Measurements from ENCODE around the gene OR2A12.

Gene OR2A12

DNA sequence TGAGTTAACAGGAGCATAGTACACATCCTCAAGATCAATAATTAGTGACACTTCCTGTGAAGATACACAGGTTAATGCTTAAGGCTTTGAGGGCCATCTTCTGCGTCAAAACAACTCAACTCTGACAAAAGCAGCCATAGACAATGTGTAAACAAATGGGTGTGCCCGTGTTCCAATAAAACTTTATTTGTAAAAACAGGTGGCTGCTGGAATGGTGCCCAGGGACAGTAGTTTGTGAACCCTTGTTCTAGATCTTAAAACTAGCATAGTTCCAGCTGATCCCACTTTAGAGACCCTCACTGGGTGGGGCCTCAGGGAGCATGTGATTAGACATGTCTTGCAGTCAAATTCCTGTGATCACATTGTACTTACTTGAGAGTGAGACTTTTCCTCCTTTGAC lies 44.7 kb downstream of the OR2A12 start:
- Histone ChIP-seq H3K27ac (no peak overlapping the region), H3K4me3 (no peak overlapping the region), H3K9ac (ENCODE audit: insufficient read length) (no peak overlapping the region), H3K9me3 (ENCODE audit: low read depth, low read length) (no peaks in the 10 kb centered on the region), H3K36me3 (ENCODE audit: insufficient read depth, low read length) (no peaks in the 10 kb centered on the region)
- no peak for TF ChIP-seq FOXP2 (optimal IDR thresholded peaks at IDR 0.05; ENCODE audit: control extremely low read depth, extremely low read length, insufficient read depth)
- no peak for TF ChIP-seq POLR2AphosphoS5 (IDR thresholded peaks at IDR 0.05; ENCODE audit: borderline replicate concordance, low read depth, low read length)
- no peak for TF ChIP-seq EZH2 (IDR thresholded peaks at IDR 0.05)
- DNase-seq (ENCODE audit: low read depth, low spot score), result no peak

GRCh38 chr7:144132262-144132661 lies 46.2 kb downstream of the OR2A12 start:
- no peaks in the 10 kb centered on the region for H3K9me3 ChIP-seq (ENCODE audit: low read depth, low read length)
- no peak overlapping the region for H3K9ac ChIP-seq (ENCODE audit: insufficient read length)
- DNase-seq (ENCODE audit: low read depth, low spot score), result no peak
- TF ChIP-seq FOXP2 (optimal IDR thresholded peaks at IDR 0.05; ENCODE audit: control extremely low read depth, extremely low read length, insufficient read depth) (no peak), EZH2 (IDR thresholded peaks at IDR 0.05) (no peak), POLR2AphosphoS5 (IDR thresholded peaks at IDR 0.05; ENCODE audit: borderline replicate concordance, low read depth, low read length) (no peak)
- H3K36me3 ChIP-seq (ENCODE audit: insufficient read depth, low read length), result no peaks in the 10 kb centered on the region
- H3K4me3 ChIP-seq, result no peak overlapping the region
- no peak overlapping the region for H3K27ac ChIP-seq

DNA sequence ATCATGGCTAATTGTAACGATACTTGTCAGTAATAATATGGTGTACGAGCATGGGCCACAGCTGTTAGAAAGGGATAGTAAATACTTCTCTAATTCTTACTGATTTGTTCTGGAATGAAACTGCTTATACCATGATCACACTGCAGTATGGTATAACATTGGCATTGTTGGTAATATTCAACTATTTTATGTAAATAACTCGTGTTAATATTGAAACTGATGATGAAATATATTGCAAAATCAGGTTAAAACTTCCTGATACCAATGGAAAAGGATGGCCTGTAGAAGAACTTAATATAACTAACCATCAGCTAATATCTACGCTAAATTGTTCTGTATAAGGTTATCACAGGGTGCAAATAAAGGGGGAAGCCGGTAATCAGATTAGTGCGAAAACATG lies 47.2 kb downstream of the OR2A12 start:
- Histone ChIP-seq H3K9ac (ENCODE audit: insufficient read length) (no peak overlapping the region), H3K36me3 (ENCODE audit: insufficient read depth, low read length) (no peaks in the 10 kb centered on the region), H3K9me3 (ENCODE audit: low read depth, low read length) (no peaks in the 10 kb centered on the region), H3K27ac (no peak overlapping the region), H3K4me3 (no peak overlapping the region)
- TF ChIP-seq POLR2AphosphoS5 (IDR thresholded peaks at IDR 0.05; ENCODE audit: borderline replicate concordance, low read depth, low read length) (no peak), EZH2 (IDR thresholded peaks at IDR 0.05) (no peak), FOXP2 (optimal IDR thresholded peaks at IDR 0.05; ENCODE audit: control extremely low read depth, extremely low read length, insufficient read depth) (no peak)
- DNase-seq (ENCODE audit: low read depth, low spot score), result no peak

- no peak for TF ChIP-seq FOXP2 (optimal IDR thresholded peaks at IDR 0.05; ENCODE audit: control extremely low read depth, extremely low read length, insufficient read depth)
- TF ChIP-seq POLR2AphosphoS5 (IDR thresholded peaks at IDR 0.05; ENCODE audit: borderline replicate concordance, low read depth, low read length), result no peak
- no peak for TF ChIP-seq EZH2 (IDR thresholded peaks at IDR 0.05)
- H3K36me3 ChIP-seq (ENCODE audit: insufficient read depth, low read length), result no peaks in the 10 kb centered on the region
- no peaks in the 10 kb centered on the region for H3K9me3 ChIP-seq (ENCODE audit: low read depth, low read length)
- DNase-seq (ENCODE audit: low read depth, low spot score), result no peak
- no peak overlapping the region for H3K4me3 ChIP-seq
- no peak overlapping the region for H3K27ac ChIP-seq
- H3K9ac ChIP-seq (ENCODE audit: insufficient read length), result no peak overlapping the region
Measured at GRCh38 chr7:144134116-144134515, 48.0 kb downstream of the OR2A12 start.

GRCh38 chr7:144137501-144137900 lies 51.4 kb downstream of the OR2A12 start:
- DNase-seq (ENCODE audit: low read depth, low spot score), result no peak
- TF ChIP-seq EZH2 (IDR thresholded peaks at IDR 0.05) (no peak), POLR2AphosphoS5 (IDR thresholded peaks at IDR 0.05; ENCODE audit: borderline replicate concordance, low read depth, low read length) (no peak), FOXP2 (optimal IDR thresholded peaks at IDR 0.05; ENCODE audit: control extremely low read depth, extremely low read length, insufficient read depth) (no peak)

GRCh38 chr7:144142187-144142586 lies 56.1 kb downstream of the OR2A12 start:
- no peak overlapping the region for H3K9ac ChIP-seq (ENCODE audit: insufficient read length)
- no peak overlapping the region for H3K27ac ChIP-seq
- H3K4me3 ChIP-seq, result no peak overlapping the region
- no peak for DNase-seq (ENCODE audit: low read depth, low spot score)
- H3K36me3 ChIP-seq (ENCODE audit: insufficient read depth, low read length), result no peaks in the 10 kb centered on the region
- H3K9me3 ChIP-seq (ENCODE audit: low read depth, low read length), result no peaks in the 10 kb centered on the region
- TF ChIP-seq EZH2 (IDR thresholded peaks at IDR 0.05), result no peak
- no peak for TF ChIP-seq POLR2AphosphoS5 (IDR thresholded peaks at IDR 0.05; ENCODE audit: borderline replicate concordance, low read depth, low read length)
- TF ChIP-seq FOXP2 (optimal IDR thresholded peaks at IDR 0.05; ENCODE audit: control extremely low read depth, extremely low read length, insufficient read depth), result no peak

More at GRCh38 chr7:144137501-144137900, 51.4 kb downstream of the OR2A12 start:
- no peaks in the 10 kb centered on the region for H3K36me3 ChIP-seq (ENCODE audit: insufficient read depth, low read length)
- H3K27ac ChIP-seq, result no peak overlapping the region
- no peaks in the 10 kb centered on the region for H3K9me3 ChIP-seq (ENCODE audit: low read depth, low read length)
- no peak overlapping the region for H3K9ac ChIP-seq (ENCODE audit: insufficient read length)
- no peak overlapping the region for H3K4me3 ChIP-seq

DNA sequence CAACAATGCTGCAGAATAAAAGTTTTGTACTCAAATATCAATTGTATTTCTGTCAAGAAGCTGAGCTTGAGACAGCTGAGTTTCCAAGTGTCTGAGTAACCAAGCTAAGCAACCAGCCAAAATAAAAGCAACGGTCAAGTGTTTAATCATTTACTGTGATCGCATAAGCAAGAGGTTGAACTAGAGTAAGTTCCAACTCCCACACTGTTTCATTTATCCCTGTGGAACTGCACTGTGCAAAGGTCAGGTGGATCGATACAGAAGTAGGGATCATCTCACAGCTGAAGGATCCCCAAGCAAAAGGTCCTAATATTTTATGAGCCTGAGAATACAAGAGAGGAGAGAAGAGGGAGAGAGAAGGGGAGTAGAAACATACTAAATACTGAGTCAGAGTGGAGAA lies 58.3 kb downstream of the OR2A12 start:
- H3K9ac ChIP-seq (ENCODE audit: insufficient read length), result no peak overlapping the region
- TF ChIP-seq FOXP2 (optimal IDR thresholded peaks at IDR 0.05; ENCODE audit: control extremely low read depth, extremely low read length, insufficient read depth), result no peak
- no peak for TF ChIP-seq EZH2 (IDR thresholded peaks at IDR 0.05)
- TF ChIP-seq POLR2AphosphoS5 (IDR thresholded peaks at IDR 0.05; ENCODE audit: borderline replicate concordance, low read depth, low read length), result no peak
- no peaks in the 10 kb centered on the region for H3K9me3 ChIP-seq (ENCODE audit: low read depth, low read length)
- H3K4me3 ChIP-seq, result no peak overlapping the region
- H3K36me3 ChIP-seq (ENCODE audit: insufficient read depth, low read length), result no peaks in the 10 kb centered on the region
- DNase-seq (ENCODE audit: low read depth, low spot score), result no peak
- no peak overlapping the region for H3K27ac ChIP-seq

GRCh38 chr7:144148224-144148827 lies 62.2 kb downstream of the OR2A12 start:
- Histone ChIP-seq H3K9ac (ENCODE audit: insufficient read length) (no peak overlapping the region), H3K9me3 (ENCODE audit: low read depth, low read length) (no peaks in the 10 kb centered on the region), H3K36me3 (ENCODE audit: insufficient read depth, low read length) (no peaks in the 10 kb centered on the region), H3K4me3 (no peak overlapping the region), H3K27ac (no peak overlapping the region)
- no peak for TF ChIP-seq FOXP2 (optimal IDR thresholded peaks at IDR 0.05; ENCODE audit: control extremely low read depth, extremely low read length, insufficient read depth)
- TF ChIP-seq POLR2AphosphoS5 (IDR thresholded peaks at IDR 0.05; ENCODE audit: borderline replicate concordance, low read depth, low read length), result no peak
- TF ChIP-seq EZH2 (IDR thresholded peaks at IDR 0.05), result no peak
- DNase-seq (ENCODE audit: low read depth, low spot score), result no peak
